ENCODE measurements around the gene ARHGAP25.

- TF ChIP-seq EZH2 (IDR thresholded peaks at IDR 0.05; ENCODE audit: borderline replicate concordance, low read depth, low read length, poor library complexity, severe bottlenecking) (no peak), CTCF (conservative IDR thresholded peaks at IDR 0.05; ENCODE audit: low read depth, low read length) (no peak)
Measured at GRCh38 chr2:68714866-68715265, 19.7 kb upstream of the ARHGAP25 start.

Measured in A673 (cell line).